IMR-90 (cell line): ENCODE results near the gene KCNJ6. TPM values are rescaled to one million over a fixed set of nuclear protein-coding genes. Genes with fewer than 3 reads are reported as not detected.

Experiments
- ATAC-seq: fragments of 200-7000 bp; cut with Tn5 transposase; 2 replicates; pipeline ENCODE4 v1.9.1; 2020; ENCODE audit warnings: low read depth, mild to moderate bottlenecking, moderate library complexity
- BruUV-seq: library from RNA; stranded (reverse); fragments of 400-500 nt; replicated peaks from 2 replicates; lab custom pipeline; 2021; lab: Mats Ljungman, UMichigan
- CTCF ChIA-PET: fragments of 300-600 bp; formaldehyde crosslinking; extraction: SDS; loops from one replicate; lab custom pipeline; 2021; ENCODE audit warnings: antibody characterized with exemption; lab: Yijun Ruan, JAX
- POLR2A ChIA-PET: fragments of 300-600 bp; sonication (Branson Sonifier 250); formaldehyde crosslinking; loops from one replicate; lab custom pipeline; 2022; ENCODE audit warnings: antibody characterized with exemption; ENCODE audit not compliant: unreplicated experiment; lab: Charles Lee
- DNase-seq: peaks from one replicate; pipeline ENCODE4 v3.0.0; 2013
- H2AFZ ChIP-seq: replicated peaks from 2 replicates; pipeline ENCODE3; 2013; ENCODE audit warnings: low read length, mild to moderate bottlenecking; ENCODE audit not compliant: poor library complexity
- H2AK5ac ChIP-seq: 2 replicates; pipeline ENCODE4 v1.6.1; 2013; ENCODE audit warnings: low read depth, low read length, inconsistent platforms
- H2AK9ac ChIP-seq: replicated peaks from 2 replicates; pipeline ENCODE3; 2013; ENCODE audit warnings: mild to moderate bottlenecking, low read depth, low read length, moderate library complexity; ENCODE audit not compliant: poor library complexity
- H2BK120ac ChIP-seq: 2 replicates; pipeline ENCODE4 v1.6.1; 2013; ENCODE audit warnings: low read depth, low read length, inconsistent platforms
- H2BK15ac ChIP-seq: 3 replicates; pipeline ENCODE4 v1.6.1; 2013; ENCODE audit warnings: low read depth, low read length, inconsistent platforms
- H2BK20ac ChIP-seq: 2 replicates; pipeline ENCODE4 v1.6.1; 2013; ENCODE audit warnings: low read depth, mild to moderate bottlenecking, inconsistent platforms, low read length, moderate library complexity
- H2BK5ac ChIP-seq: 2 replicates; pipeline ENCODE4 v1.6.1; 2013; ENCODE audit warnings: mild to moderate bottlenecking, low read depth, low read length, inconsistent platforms; ENCODE audit not compliant: poor library complexity, severe bottlenecking
- H3K14ac ChIP-seq: replicated peaks from 2 replicates; pipeline ENCODE4 v1.6.1; 2013; ENCODE audit warnings: low read depth, low read length, inconsistent platforms
- H3K18ac ChIP-seq: 2 replicates; pipeline ENCODE4 v1.6.1; 2013; ENCODE audit warnings: low read depth, low read length, control low read depth
- H3K23ac ChIP-seq: 2 replicates; pipeline ENCODE4 v1.6.1; 2013; ENCODE audit warnings: low read depth, low read length, inconsistent platforms
- H3K27ac ChIP-seq: 2 replicates; pipeline ENCODE4 v1.5.1; 2013; ENCODE audit warnings: mild to moderate bottlenecking, control low read depth, low read length; ENCODE audit not compliant: insufficient read depth
- H3K27me3 ChIP-seq: 2 replicates; pipeline ENCODE4 v1.6.1; 2013; ENCODE audit warnings: low read length; ENCODE audit not compliant: control insufficient read depth, insufficient read depth
- H3K36me3 ChIP-seq: 2 replicates; pipeline ENCODE4 v1.6.1; 2013; ENCODE audit warnings: low read length, mixed read lengths; ENCODE audit not compliant: control insufficient read depth, insufficient read depth
- H3K4ac ChIP-seq: 2 replicates; pipeline ENCODE4 v1.6.1; 2013; ENCODE audit warnings: low read depth, low read length, inconsistent platforms
- H3K4me1 ChIP-seq: 2 replicates; pipeline ENCODE4 v1.6.1; 2013; ENCODE audit warnings: low read length, mixed read lengths; ENCODE audit not compliant: control insufficient read depth, insufficient read depth
- H3K4me2 ChIP-seq: 2 replicates; pipeline ENCODE4 v1.6.1; 2013; ENCODE audit warnings: low read depth, mild to moderate bottlenecking, control low read depth, low read length, moderate library complexity
- H3K4me3 ChIP-seq: 2 replicates; pipeline ENCODE4 v1.5.1; 2013; ENCODE audit warnings: low read depth, mild to moderate bottlenecking, control low read depth, low read length, moderate library complexity; ENCODE audit not compliant: insufficient read depth
- H3K56ac ChIP-seq: 2 replicates; pipeline ENCODE4 v1.6.1; 2013; ENCODE audit warnings: low read length, inconsistent platforms; ENCODE audit not compliant: insufficient read depth; ENCODE audit errors: extremely low read depth
- H3K79me1 ChIP-seq, 2 experiments: 2 replicates each; pipeline ENCODE4 v1.6.1; 2013; ENCODE audit warnings: low read length in 2 of 2, inconsistent platforms in 1 of 2, low read depth in 1 of 2
- H3K9ac ChIP-seq: 2 replicates; pipeline ENCODE4 v1.6.1; 2013; ENCODE audit warnings: low read depth, low read length, control low read depth
- H3K9me1 ChIP-seq: 2 replicates; pipeline ENCODE4 v1.6.1; 2013; ENCODE audit warnings: low read length, inconsistent platforms; ENCODE audit not compliant: insufficient read depth
- H3K9me3 ChIP-seq: 2 replicates; pipeline ENCODE4 v1.6.1; 2013; ENCODE audit warnings: low read length; ENCODE audit not compliant: control insufficient read depth, insufficient read depth
- H4K20me1 ChIP-seq: 2 replicates; pipeline ENCODE4 v1.6.1; 2013; ENCODE audit warnings: low read length, inconsistent platforms; ENCODE audit not compliant: insufficient read depth
- H4K5ac ChIP-seq: 2 replicates; pipeline ENCODE4 v1.6.1; 2013; ENCODE audit warnings: mild to moderate bottlenecking, low read depth, low read length, control low read depth
- H4K8ac ChIP-seq, 2 experiments: 2 replicates each; pipeline ENCODE4 v1.6.1; 2013; ENCODE audit warnings: low read depth in 2 of 2, low read length in 2 of 2, control low read depth in 1 of 2, inconsistent platforms in 1 of 2
- H4K91ac ChIP-seq: 2 replicates; pipeline ENCODE4 v1.6.1; 2013; ENCODE audit warnings: low read depth, low read length, inconsistent platforms; ENCODE audit not compliant: insufficient read depth
- RAD21 ChIP-seq: IDR thresholded peaks from 2 replicates; pipeline ENCODE4 v1.6.1; 2012; ENCODE audit warnings: low read length, improper control_type of control experiment
- WGBS, 2 experiments: methylation state at CpG; one replicate each; pipeline versions ENCODE4 v1.1.5 to v1.1.7; 2013; ENCODE audit warnings: missing lambda C conversion rate in 2 of 2; ENCODE audit not compliant: insufficient read length in 1 of 2; ENCODE audit errors: extremely low coverage in 2 of 2; 5-methylcytosine and 5-hydroxymethylcytosine counted together
- dilution Hi-C: fragments of 300-500 bp; cut with HindIII; formaldehyde crosslinking; loops from one replicate; pipeline ENCODE4 v1.14.3; 2018; ENCODE audit warnings: low sequenced_read_pairs; ENCODE audit not compliant: unreplicated experiment
- in situ Hi-C: fragments of 300-500 bp; cut with MboI; formaldehyde crosslinking; loops from 3 replicates; pipeline ENCODE4 v1.14.3; 2019; ENCODE audit warnings: low sequenced_read_pairs, inconsistent platforms, mixed read lengths
- intact Hi-C: fragments of 100-400 bp; cut with micrococcal nuclease; formaldehyde crosslinking; loops from 2 replicates; pipeline ENCODE4 v1.10.0; 2022
- polyA plus RNA-seq, 3 experiments: library from polyadenylated mRNA; depleted of rRNA; stranded (reverse); fragments of >200 nt; gene quantifications; 2 replicates each; pipeline ENCODE4 v1.2.3, GENCODE V29; 2012; ENCODE audit warnings: low replicate concordance in 1 of 3
- total RNA-seq: library from RNA; depleted of rRNA; stranded (reverse); fragments of >200 nt; gene quantifications from 2 replicates; pipeline ENCODE4 v1.2.3, GENCODE V29; 2012

Gene KCNJ6
- total and polyA plus RNA-seq, 2 of the 4 experiments (the other 2 are of a cell fraction) = under 0.01 to 0.02 TPM

DNA sequence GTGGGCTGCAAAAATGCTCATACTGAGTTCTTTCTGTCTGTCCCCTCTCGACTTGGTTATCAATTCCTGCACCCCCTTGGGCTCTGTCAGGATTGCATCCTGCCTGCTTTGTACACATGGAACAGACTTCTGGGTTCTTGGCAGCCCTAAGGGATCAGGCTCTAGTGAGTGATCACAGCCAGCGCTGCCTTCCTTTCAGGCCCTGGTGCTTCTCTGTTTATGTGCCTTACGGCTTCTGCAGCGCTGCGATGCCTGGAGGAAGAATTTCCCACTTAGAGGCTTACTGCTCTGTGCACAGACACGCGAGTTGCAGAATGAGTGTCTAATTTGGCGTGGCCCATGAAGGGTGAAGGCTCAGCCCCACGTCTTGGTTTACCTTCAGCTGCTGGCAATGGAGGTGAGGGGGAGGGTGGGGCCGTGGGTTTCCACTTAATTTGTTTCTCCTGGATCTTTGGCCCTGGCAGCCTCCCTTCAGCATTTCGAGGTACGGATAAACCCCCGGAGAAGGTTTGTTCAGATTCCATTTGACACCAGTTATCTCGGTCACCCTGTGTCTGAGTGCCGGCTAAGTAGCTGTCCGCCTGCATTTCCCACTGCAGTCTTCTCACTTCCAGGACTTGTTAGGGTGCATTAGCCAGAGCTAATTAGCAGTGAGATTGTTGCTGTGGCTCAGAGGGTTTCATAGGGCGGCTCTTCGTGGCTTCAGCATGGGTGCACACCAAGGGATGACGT is 322.4 kb downstream of the KCNJ6 start:
- Histone ChIP-seq H2BK5ac (no peak overlapping the region), H3K9me1 (no peaks in the 10 kb centered on the region), H4K8ac (no peak overlapping the region), H3K36me3 (no peaks in the 10 kb centered on the region), H3K4me2 (no peak overlapping the region), H3K27ac (no peak overlapping the region), H3K9ac (no peak overlapping the region), H2AK5ac (no peak overlapping the region), H3K27me3 (peaks cover 37% of the 10 kb centered on the region), H3K23ac (no peak overlapping the region), H2BK120ac (no peak overlapping the region), H2BK15ac (no peak overlapping the region), H3K56ac (no peak overlapping the region), H3K9me3 (no peaks in the 10 kb centered on the region), H3K4me1 (no peaks in the 10 kb centered on the region), H2BK20ac (no peak overlapping the region), H2AFZ (peak overlapping the region; percentile 7), H4K5ac (no peak overlapping the region), H3K4ac (no peak overlapping the region), H3K18ac (no peak overlapping the region), H4K91ac (no peak overlapping the region), H3K14ac (no peak overlapping the region), H2AK9ac (peak overlapping the region; percentile 70), H4K20me1 (no peaks in the 10 kb centered on the region), H3K4me3 (no peak overlapping the region), H3K79me1 (no peaks in the 10 kb centered on the region)
- ChIA-PET POLR2A (no interaction called here), CTCF (no interaction called here)
- ATAC-seq (peak; percentile 21; the same call in 1 of the 2 replicates), DNase-seq (no peak)
- dilution Hi-C loops (no loop called here), in situ Hi-C loops (no loop called here), intact Hi-C loops (no loop called here)
- no peak for TF ChIP-seq RAD21
- no TSS peak for BruUV-seq
- WGBS, 2 experiments = 25% methylated on average over 1 of the region's 19 CpGs; no CpG with 5 or more reads in 1 of the 2 experiments
